H9 (cell line): ENCODE data around the gene KCNN2. TPM values are rescaled to one million over a fixed set of nuclear protein-coding genes. Genes with fewer than 3 reads are reported as not detected.

Source experiments
- DNase-seq: peaks from one replicate; pipeline ENCODE4 v3.0.0-alpha.2; 2017
- H2AFZ ChIP-seq: one replicate; pipeline ENCODE4 v1.6.1; 2013; ENCODE audit warnings: mild to moderate bottlenecking, low read length, control low read depth, moderate library complexity
- H2AK5ac ChIP-seq: 2 replicates; pipeline ENCODE4 v1.6.1; 2013; ENCODE audit warnings: low read length, control low read depth, mixed read lengths; ENCODE audit not compliant: insufficient read length
- H2BK120ac ChIP-seq: one replicate; pipeline ENCODE4 v1.6.1; 2013; ENCODE audit warnings: low read depth, mild to moderate bottlenecking, low read length, control low read depth, inconsistent platforms; ENCODE audit not compliant: poor library complexity, severe bottlenecking
- H2BK12ac ChIP-seq: 2 replicates; pipeline ENCODE4 v1.6.1; 2013; ENCODE audit warnings: low read length, control low read depth, mixed read lengths, low read depth; ENCODE audit not compliant: insufficient read length
- H2BK15ac ChIP-seq: 2 replicates; pipeline ENCODE4 v1.6.1; 2013; ENCODE audit warnings: low read depth, low read length, control low read depth
- H2BK20ac ChIP-seq: one replicate; pipeline ENCODE4 v1.6.1; 2013; ENCODE audit warnings: low read depth, mild to moderate bottlenecking, low read length, control low read depth, inconsistent platforms; ENCODE audit not compliant: poor library complexity, severe bottlenecking
- H2BK5ac ChIP-seq: 2 replicates; pipeline ENCODE4 v1.6.1; 2013; ENCODE audit warnings: low read length, control low read depth, mixed read lengths; ENCODE audit not compliant: insufficient read length
- H3K14ac ChIP-seq: 2 replicates; pipeline ENCODE4 v1.6.1; 2013; ENCODE audit warnings: low read length, control low read depth; ENCODE audit not compliant: insufficient read depth
- H3K18ac ChIP-seq: 2 replicates; pipeline ENCODE4 v1.6.1; 2013; ENCODE audit warnings: low read depth, mild to moderate bottlenecking, mixed read lengths, low read length, control low read depth; ENCODE audit not compliant: insufficient read length
- H3K23ac ChIP-seq: 2 replicates; pipeline ENCODE4 v1.6.1; 2013; ENCODE audit warnings: low read length, control low read depth, mixed read lengths, low read depth; ENCODE audit not compliant: insufficient read length
- H3K23me2 ChIP-seq: 2 replicates; pipeline ENCODE4 v1.6.1; 2013; ENCODE audit warnings: low read depth, mild to moderate bottlenecking, mixed read lengths, low read length, control low read depth; ENCODE audit not compliant: insufficient read length, poor library complexity, severe bottlenecking
- H3K27ac ChIP-seq: 2 replicates; pipeline ENCODE4 v1.5.1; 2013; ENCODE audit warnings: low read length, control low read depth, mixed read lengths, low read depth; ENCODE audit not compliant: insufficient read length
- H3K27me3 ChIP-seq: 2 replicates; pipeline ENCODE4 v1.6.1; 2013; ENCODE audit warnings: low read length, control low read depth, inconsistent platforms; ENCODE audit not compliant: insufficient read depth
- H3K4ac ChIP-seq: 2 replicates; pipeline ENCODE4 v1.6.1; 2013; ENCODE audit warnings: low read depth, mild to moderate bottlenecking, control low read depth, inconsistent platforms, low read length, moderate library complexity
- H3K4me1 ChIP-seq: 2 replicates; pipeline ENCODE4 v1.6.1; 2013; ENCODE audit warnings: low read length, control low read depth, inconsistent platforms; ENCODE audit not compliant: insufficient read depth
- H3K4me2 ChIP-seq: 2 replicates; pipeline ENCODE4 v1.6.1; 2013; ENCODE audit warnings: low read length, control low read depth, mixed read lengths; ENCODE audit not compliant: insufficient read length, insufficient read depth
- H3K56ac ChIP-seq: 2 replicates; pipeline ENCODE4 v1.6.1; 2013; ENCODE audit warnings: low read depth, mild to moderate bottlenecking, mixed read lengths, low read length, control low read depth; ENCODE audit not compliant: insufficient read length
- H3K79me1 ChIP-seq: 2 replicates; pipeline ENCODE4 v1.6.1; 2013; ENCODE audit warnings: low read depth, mild to moderate bottlenecking, moderate library complexity, low read length, control low read depth, inconsistent platforms; ENCODE audit not compliant: insufficient read depth, poor library complexity, severe bottlenecking
- H3K79me2 ChIP-seq: 2 replicates; pipeline ENCODE4 v1.6.1; 2013; ENCODE audit warnings: low read length, control low read depth, inconsistent platforms; ENCODE audit not compliant: insufficient read depth
- H3K9ac ChIP-seq: 2 replicates; pipeline ENCODE4 v1.6.1; 2013; ENCODE audit warnings: low read length, control low read depth, mixed read lengths; ENCODE audit not compliant: insufficient read length; ENCODE audit errors: extremely low read depth
- H3K9me3 ChIP-seq: one replicate; pipeline ENCODE4 v1.6.1; 2013; ENCODE audit warnings: low read depth, low read length, inconsistent platforms; ENCODE audit not compliant: control insufficient read depth
- H3T11ph ChIP-seq: one replicate; pipeline ENCODE4 v1.6.1; 2013; ENCODE audit warnings: mild to moderate bottlenecking, low read length, control low read depth, inconsistent platforms
- H4K20me1 ChIP-seq: one replicate; pipeline ENCODE4 v1.6.1; 2013; ENCODE audit not compliant: control insufficient read depth, insufficient read length, insufficient read depth
- H4K5ac ChIP-seq: 2 replicates; pipeline ENCODE4 v1.6.1; 2013; ENCODE audit warnings: low read depth, mild to moderate bottlenecking, mixed read lengths, low read length, control low read depth; ENCODE audit not compliant: insufficient read length
- H4K8ac ChIP-seq: replicated peaks from 2 replicates; pipeline ENCODE4 v1.6.1; 2013; ENCODE audit warnings: low read length, control low read depth, mixed read lengths, low read depth; ENCODE audit not compliant: insufficient read length
- H4K91ac ChIP-seq: 2 replicates; pipeline ENCODE4 v1.6.1; 2013; ENCODE audit warnings: low read depth, mild to moderate bottlenecking, moderate library complexity, mixed read lengths, low read length, control low read depth; ENCODE audit not compliant: insufficient read length
- H3K27ac Mint-ChIP-seq, 3 experiments: 2 replicates in 2 of 3; 3 replicates in 1 of 3; pipeline ENCODE4 v1.8.0; 2020 to 2021; ENCODE audit warnings: mixed read lengths in 3 of 3, mild to moderate bottlenecking in 1 of 3, moderate library complexity in 1 of 3
- H3K27me3 Mint-ChIP-seq: 2 replicates; pipeline ENCODE4 v1.8.0; 2021; ENCODE audit warnings: low read depth, mild to moderate bottlenecking, moderate library complexity, mixed read lengths
- H3K36me3 Mint-ChIP-seq, 3 experiments: 2 replicates in 2 of 3; 3 replicates in 1 of 3; pipeline ENCODE4 v1.8.0; 2020 to 2021; ENCODE audit warnings: low read depth in 3 of 3, mixed read lengths in 3 of 3; ENCODE audit not compliant: insufficient read depth in 1 of 3
- H3K4me1 Mint-ChIP-seq, 2 experiments: 2 replicates each; pipeline ENCODE4 v1.8.0; 2020; ENCODE audit warnings: mixed read lengths in 2 of 2
- H3K4me3 Mint-ChIP-seq, 2 experiments: 2 replicates in 1 of 2; 3 replicates in 1 of 2; pipeline ENCODE4 v1.8.0; 2020 to 2021; ENCODE audit warnings: mild to moderate bottlenecking in 2 of 2, mixed read lengths in 2 of 2, moderate library complexity in 1 of 2
- H3K9me3 Mint-ChIP-seq, 2 experiments: 2 replicates in 1 of 2; 3 replicates in 1 of 2; pipeline ENCODE4 v1.8.0; 2020; ENCODE audit warnings: mild to moderate bottlenecking in 2 of 2, mixed read lengths in 2 of 2, moderate library complexity in 1 of 2
- WGBS: extraction: QIAGEN DNeasy Blood & Tissue Kit; methylation state at CpG from one replicate; pipeline ENCODE4 v1.1.7; 2013; ENCODE audit warnings: missing lambda C conversion rate, low lambda C conversion rate, mixed read lengths; ENCODE audit not compliant: insufficient read length; ENCODE audit errors: extremely low coverage; 5-methylcytosine and 5-hydroxymethylcytosine counted together
- total RNA-seq: library from RNA; stranded (reverse); gene quantifications from 2 replicates; pipeline ENCODE4 v1.2.1, GENCODE V29; 2021
- TF ChIP-seq, protein P1 (sequence below): fragments of 200-600 bp; sonication (generic); conservative IDR thresholded peaks from 3 replicates; pipeline ENCODE4 v1.8.0; 2021; ENCODE audit warnings: antibody characterized with exemption, mild to moderate bottlenecking

The KCNN2 gene
- total RNA-seq, 1 experiment from 2014 or later = 21.0 TPM

DNA sequence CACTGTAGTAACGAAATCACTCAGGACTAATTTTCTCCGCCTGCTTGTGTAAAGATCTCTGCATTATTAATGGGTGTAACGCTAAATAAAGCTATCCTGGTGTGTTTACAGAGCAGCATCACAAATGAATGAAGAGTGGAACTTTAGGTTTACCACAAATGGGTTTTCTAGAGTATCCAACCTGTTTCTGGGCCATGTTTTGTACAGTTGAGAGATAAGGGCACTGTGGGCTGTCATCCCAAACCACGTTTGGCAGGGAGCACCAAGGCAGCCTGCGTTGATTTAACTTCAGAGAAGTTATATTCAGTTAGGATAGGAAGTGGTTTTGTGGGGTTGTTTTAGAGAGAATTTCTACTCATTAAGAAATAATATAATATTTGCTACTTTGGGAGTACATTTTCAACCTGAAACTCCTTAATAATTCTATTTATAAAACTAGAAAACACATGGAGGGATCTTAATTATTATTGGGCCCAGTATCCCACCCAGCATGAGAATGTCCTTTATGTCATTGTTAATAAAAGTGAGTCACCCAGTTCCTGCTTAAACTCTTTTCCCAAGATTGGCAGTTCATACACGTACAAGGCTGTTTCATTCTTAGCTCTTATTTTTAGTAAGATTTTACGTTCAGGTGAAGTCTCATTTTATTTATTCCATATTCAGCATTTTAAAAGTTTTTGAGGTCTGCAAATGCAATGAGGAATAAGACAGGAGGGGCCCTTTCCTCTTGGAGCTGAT, 8.0 kb downstream of the KCNN2 start:
- Mint-ChIP-seq H3K27me3 (no peaks in the 10 kb centered on the region), H3K4me3 (no peak overlapping the region), H3K9me3 (no peaks in the 10 kb centered on the region), H3K36me3 (peaks cover 0 to 24% (median 4%) of the 10 kb centered on the region in 3 experiments; a peak in 5 of 7 replicates), H3K27ac (peak overlapping the region in 1 of 3 experiments; percentile 13; a peak in 2 of 7 replicates), H3K4me1 (peaks cover 16 to 26% of the 10 kb centered on the region in 2 experiments)
- H3K4me1 ChIP-seq = no peaks in the 10 kb centered on the region
- peaks cover 2% of the 10 kb centered on the region; the same call in 1 of the 2 replicates for H3K79me2 ChIP-seq
- H3K4me2 ChIP-seq = no peak overlapping the region
- no peak overlapping the region for H2BK5ac ChIP-seq
- no peaks in the 10 kb centered on the region for H4K20me1 ChIP-seq
- H3K9ac ChIP-seq = no peak overlapping the region
- TF ChIP-seq, protein P1, sequence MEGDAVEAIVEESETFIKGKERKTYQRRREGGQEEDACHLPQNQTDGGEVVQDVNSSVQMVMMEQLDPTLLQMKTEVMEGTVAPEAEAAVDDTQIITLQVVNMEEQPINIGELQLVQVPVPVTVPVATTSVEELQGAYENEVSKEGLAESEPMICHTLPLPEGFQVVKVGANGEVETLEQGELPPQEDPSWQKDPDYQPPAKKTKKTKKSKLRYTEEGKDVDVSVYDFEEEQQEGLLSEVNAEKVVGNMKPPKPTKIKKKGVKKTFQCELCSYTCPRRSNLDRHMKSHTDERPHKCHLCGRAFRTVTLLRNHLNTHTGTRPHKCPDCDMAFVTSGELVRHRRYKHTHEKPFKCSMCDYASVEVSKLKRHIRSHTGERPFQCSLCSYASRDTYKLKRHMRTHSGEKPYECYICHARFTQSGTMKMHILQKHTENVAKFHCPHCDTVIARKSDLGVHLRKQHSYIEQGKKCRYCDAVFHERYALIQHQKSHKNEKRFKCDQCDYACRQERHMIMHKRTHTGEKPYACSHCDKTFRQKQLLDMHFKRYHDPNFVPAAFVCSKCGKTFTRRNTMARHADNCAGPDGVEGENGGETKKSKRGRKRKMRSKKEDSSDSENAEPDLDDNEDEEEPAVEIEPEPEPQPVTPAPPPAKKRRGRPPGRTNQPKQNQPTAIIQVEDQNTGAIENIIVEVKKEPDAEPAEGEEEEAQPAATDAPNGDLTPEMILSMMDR = no peak
- H2BK120ac ChIP-seq = no peak overlapping the region
- no peak overlapping the region for H2BK20ac ChIP-seq
- no peak overlapping the region for H3K18ac ChIP-seq
- H2AK5ac ChIP-seq = no peak overlapping the region
- WGBS = no CpG with 5 or more reads among the region's 7 CpGs
- H3T11ph ChIP-seq = no peak overlapping the region
- H3K23ac ChIP-seq = no peak overlapping the region
- H3K27me3 ChIP-seq = no peaks in the 10 kb centered on the region
- no peak overlapping the region for H4K8ac ChIP-seq
- H2AFZ ChIP-seq = no peak overlapping the region
- H3K14ac ChIP-seq = no peak overlapping the region
- peaks cover 2% of the 10 kb centered on the region for H3K79me1 ChIP-seq
- no peak for DNase-seq
- H4K5ac ChIP-seq = no peak overlapping the region
- H3K9me3 ChIP-seq = no peaks in the 10 kb centered on the region
- H2BK15ac ChIP-seq = no peak overlapping the region
- H3K4ac ChIP-seq = no peak overlapping the region
- no peaks in the 10 kb centered on the region for H3K23me2 ChIP-seq
- no peak overlapping the region for H2BK12ac ChIP-seq
- H3K27ac ChIP-seq = no peak overlapping the region
- no peak overlapping the region for H3K56ac ChIP-seq
- no peak overlapping the region for H4K91ac ChIP-seq
